ENCODE results near the gene KBTBD7. TPM values are rescaled to one million over a fixed set of nuclear protein-coding genes. Genes with fewer than 3 reads are reported as not detected.

The KBTBD7 gene
- total and polyA plus RNA-seq, 2 experiments from 2014 or later: 12.2 to 19.1 TPM

- TF ChIP-seq ETS1 (IDR thresholded peaks at IDR 0.05) (no peak), CREB1 (CRISPR knock-in tag; IDR thresholded peaks at IDR 0.05; ENCODE audit: low read depth) (no peak), STAT1 (IDR thresholded peaks at IDR 0.05; ENCODE audit: unreplicated experiment) (no peak), ZNF331 (CRISPR knock-in tag; IDR thresholded peaks at IDR 0.05; ENCODE audit: low read depth) (no peak)
Observed at GRCh38 chr13:41162151-41162550, 32.2 kb downstream of the KBTBD7 start (continued).

GRCh38 chr13:41159174-41159573 is 35.2 kb downstream of the KBTBD7 start:
- Histone ChIP-seq H3K4me1 (ENCODE audit: insufficient read depth) (peaks cover 57% of the 10 kb centered on the region), H3K9me2 (ENCODE audit: insufficient read depth) (no peaks in the 10 kb centered on the region), H3K27ac (ENCODE audit: low read depth) (peak overlapping the region; percentile 57; the same call in 1 of the 2 replicates), H4K20me1 (replicated peaks; ENCODE audit: insufficient read depth) (no peaks in the 10 kb centered on the region), H2AFZ (no peak overlapping the region), H3K79me2 (replicated peaks; ENCODE audit: insufficient read depth) (no peaks in the 10 kb centered on the region), H3K36me3 (ENCODE audit: insufficient read depth) (no peaks in the 10 kb centered on the region), H3K4me3 (no peak overlapping the region), H3F3A (replicated peaks; ENCODE audit: low read depth) (no peaks in the 10 kb centered on the region), H3K4me2 (peak overlapping the region; percentile 31; the same call in 1 of the 2 replicates), H3K27me3 (ENCODE audit: insufficient read depth) (no peaks in the 10 kb centered on the region)
- DNase-seq (ENCODE audit: low spot score) (no peak), ATAC-seq (no peak)
- Mint-ChIP-seq H3K4me1 (peaks cover 42% of the 10 kb centered on the region), H3K4me3 (no peak overlapping the region; the same call in 2 of the 3 replicates), H3K9me3 (no peaks in the 10 kb centered on the region), H3K36me3 (ENCODE audit: low read depth) (no peaks in the 10 kb centered on the region), H3K27me3 (ENCODE audit: insufficient read depth, low read depth, poor library complexity) (peaks cover 2% of the 10 kb centered on the region), H3K27ac (0 out of 2 replicates have a peak overlapping the region, but pooled peaks have one; percentile 79)
- TF ChIP-seq ZNF331 (CRISPR knock-in tag; IDR thresholded peaks at IDR 0.05; ENCODE audit: low read depth) (no peak), CTCF (conservative IDR thresholded peaks at IDR 0.05; ENCODE audit: low read depth in 2 of 2) (no peak), REST (IDR thresholded peaks at IDR 0.05; ENCODE audit: unreplicated experiment) (no peak), ZNF114 (CRISPR knock-in tag; IDR thresholded peaks at IDR 0.05) (no peak), ETS1 (IDR thresholded peaks at IDR 0.05) (no peak), STAT1 (IDR thresholded peaks at IDR 0.05; ENCODE audit: unreplicated experiment) (no peak), NANOG (IDR thresholded peaks at IDR 0.05; ENCODE audit: borderline replicate concordance) (no peak), JUNB (IDR thresholded peaks at IDR 0.05; ENCODE audit: unreplicated experiment) (no peak), POLR2AphosphoS5 (IDR thresholded peaks at IDR 0.05; ENCODE audit: low read depth) (no peak), CREB1 (CRISPR knock-in tag; IDR thresholded peaks at IDR 0.05; ENCODE audit: low read depth) (no peak), EZH2phosphoT487 (IDR thresholded peaks at IDR 0.05; ENCODE audit: unreplicated experiment) (no peak), EZH2 (IDR thresholded peaks at IDR 0.05; ENCODE audit: low read depth, unreplicated experiment) (no peak)
